ENCODE data around the gene PDE11A. TPM values are rescaled to one million over a fixed set of nuclear protein-coding genes. Genes with fewer than 3 reads are reported as not detected.

PDE11A gene
- total and polyA plus RNA-seq, 2 experiments from 2014 or later = 0.08 to 0.73 TPM

GRCh38 chr2:177783835-177784744, 288.5 kb downstream of the PDE11A start:
- Histone ChIP-seq H4K20me1 (replicated peaks; ENCODE audit: insufficient read depth) (no peaks in the 10 kb centered on the region), H3K27ac (ENCODE audit: low read depth) (no peak overlapping the region), H3K79me2 (replicated peaks; ENCODE audit: insufficient read depth) (no peaks in the 10 kb centered on the region), H3K36me3 (ENCODE audit: insufficient read depth) (no peaks in the 10 kb centered on the region; the same call in 1 of the 2 replicates), H3K4me2 (no peak overlapping the region), H3K27me3 (ENCODE audit: insufficient read depth) (no peaks in the 10 kb centered on the region), H2AFZ (no peak overlapping the region), H3K4me1 (ENCODE audit: insufficient read depth) (no peaks in the 10 kb centered on the region), H3F3A (replicated peaks; ENCODE audit: low read depth) (no peaks in the 10 kb centered on the region), H3K4me3 (no peak overlapping the region), H3K9me2 (ENCODE audit: insufficient read depth) (no peaks in the 10 kb centered on the region)
- no peak overlapping the region for H3K27ac Mint-ChIP-seq
- ATAC-seq = no peak
- no peak for DNase-seq (ENCODE audit: low spot score)
- TF ChIP-seq ETS1 (IDR thresholded peaks at IDR 0.05) (no peak), POLR2AphosphoS5 (IDR thresholded peaks at IDR 0.05; ENCODE audit: low read depth) (no peak), JUNB (IDR thresholded peaks at IDR 0.05; ENCODE audit: unreplicated experiment) (no peak), STAT1 (IDR thresholded peaks at IDR 0.05; ENCODE audit: unreplicated experiment) (no peak), ZNF114 (CRISPR knock-in tag; IDR thresholded peaks at IDR 0.05) (no peak), ZNF462 (CRISPR knock-in tag; IDR thresholded peaks at IDR 0.05) (no peak), EZH2 (IDR thresholded peaks at IDR 0.05; ENCODE audit: low read depth, unreplicated experiment) (no peak), NANOG (IDR thresholded peaks at IDR 0.05; ENCODE audit: borderline replicate concordance) (no peak), EZH2phosphoT487 (IDR thresholded peaks at IDR 0.05; ENCODE audit: unreplicated experiment) (no peak)
- TF ChIP-seq, protein P1, sequence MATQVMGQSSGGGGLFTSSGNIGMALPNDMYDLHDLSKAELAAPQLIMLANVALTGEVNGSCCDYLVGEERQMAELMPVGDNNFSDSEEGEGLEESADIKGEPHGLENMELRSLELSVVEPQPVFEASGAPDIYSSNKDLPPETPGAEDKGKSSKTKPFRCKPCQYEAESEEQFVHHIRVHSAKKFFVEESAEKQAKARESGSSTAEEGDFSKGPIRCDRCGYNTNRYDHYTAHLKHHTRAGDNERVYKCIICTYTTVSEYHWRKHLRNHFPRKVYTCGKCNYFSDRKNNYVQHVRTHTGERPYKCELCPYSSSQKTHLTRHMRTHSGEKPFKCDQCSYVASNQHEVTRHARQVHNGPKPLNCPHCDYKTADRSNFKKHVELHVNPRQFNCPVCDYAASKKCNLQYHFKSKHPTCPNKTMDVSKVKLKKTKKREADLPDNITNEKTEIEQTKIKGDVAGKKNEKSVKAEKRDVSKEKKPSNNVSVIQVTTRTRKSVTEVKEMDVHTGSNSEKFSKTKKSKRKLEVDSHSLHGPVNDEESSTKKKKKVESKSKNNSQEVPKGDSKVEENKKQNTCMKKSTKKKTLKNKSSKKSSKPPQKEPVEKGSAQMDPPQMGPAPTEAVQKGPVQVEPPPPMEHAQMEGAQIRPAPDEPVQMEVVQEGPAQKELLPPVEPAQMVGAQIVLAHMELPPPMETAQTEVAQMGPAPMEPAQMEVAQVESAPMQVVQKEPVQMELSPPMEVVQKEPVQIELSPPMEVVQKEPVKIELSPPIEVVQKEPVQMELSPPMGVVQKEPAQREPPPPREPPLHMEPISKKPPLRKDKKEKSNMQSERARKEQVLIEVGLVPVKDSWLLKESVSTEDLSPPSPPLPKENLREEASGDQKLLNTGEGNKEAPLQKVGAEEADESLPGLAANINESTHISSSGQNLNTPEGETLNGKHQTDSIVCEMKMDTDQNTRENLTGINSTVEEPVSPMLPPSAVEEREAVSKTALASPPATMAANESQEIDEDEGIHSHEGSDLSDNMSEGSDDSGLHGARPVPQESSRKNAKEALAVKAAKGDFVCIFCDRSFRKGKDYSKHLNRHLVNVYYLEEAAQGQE (IDR thresholded peaks at IDR 0.05; ENCODE audit: unreplicated experiment) = no peak
- H3K27me3 Mint-ChIP-seq (ENCODE audit: insufficient read depth, low read depth, poor library complexity) = no peaks in the 10 kb centered on the region
- peaks cover 10% of the 10 kb centered on the region for H3K36me3 Mint-ChIP-seq (ENCODE audit: low read depth)
- no peak overlapping the region for H3K4me3 Mint-ChIP-seq
- peaks cover 10% of the 10 kb centered on the region for H3K9me3 Mint-ChIP-seq
- H3K4me1 Mint-ChIP-seq = 0 out of 3 replicates have a peak, but pooled peaks cover 2% of the 10 kb centered on the region
